D721Med (cell line): ENCODE measurements around the gene EIF4G3.

Experiments
- DNase-seq: peaks from one replicate; pipeline ENCODE4 v3.0.0; 2011; ENCODE audit warnings: low spot score; ENCODE audit not compliant: insufficient read length
- FAIRE-seq: peaks from 2 replicates; lab custom pipeline; 2011; peaks lifted over from hg19 to GRCh38; lab: Jason Lieb, UNC
- CTCF ChIP-seq: IDR thresholded peaks from 2 replicates; pipeline ENCODE4 v1.5.1; 2012; ENCODE audit warnings: mild to moderate bottlenecking, control low read depth; ENCODE audit not compliant: insufficient read depth; ENCODE audit errors: missing control alignments

The EIF4G3 gene

GRCh38 chr1:20972855-20973254 lies 203.8 kb downstream of the EIF4G3 start:
- no peak for TF ChIP-seq CTCF
- FAIRE-seq (no peak), DNase-seq (no peak)

- no peak for DNase-seq
- no peak for TF ChIP-seq CTCF
- no peak for FAIRE-seq
Measured at GRCh38 chr1:20964540-20965484, 211.9 kb downstream of the EIF4G3 start.

GRCh38 chr1:20962576-20963258 lies 214.0 kb downstream of the EIF4G3 start:
- DNase-seq (no peak), FAIRE-seq (no peak)
- no peak for TF ChIP-seq CTCF

GRCh38 chr1:20958430-20958829 lies 218.3 kb downstream of the EIF4G3 start:
- no peak for TF ChIP-seq CTCF
- no peak for FAIRE-seq
- DNase-seq, result no peak

- TF ChIP-seq CTCF, result no peak
- no peak for FAIRE-seq
- DNase-seq, result no peak
Measured at GRCh38 chr1:20956272-20956671, 220.4 kb downstream of the EIF4G3 start.

- no peak for TF ChIP-seq CTCF
- FAIRE-seq (no peak), DNase-seq (no peak)
Measured at GRCh38 chr1:20950679-20951078, 226.0 kb downstream of the EIF4G3 start.
